NCI-H1436 (cell line): Measurements from ENCODE around the gene B3GALT5.

Experiments
- DNase-seq: peaks from one replicate; lab custom pipeline; 2025; lab: John Stamatoyannopoulos, UW

B3GALT5 gene

DNA sequence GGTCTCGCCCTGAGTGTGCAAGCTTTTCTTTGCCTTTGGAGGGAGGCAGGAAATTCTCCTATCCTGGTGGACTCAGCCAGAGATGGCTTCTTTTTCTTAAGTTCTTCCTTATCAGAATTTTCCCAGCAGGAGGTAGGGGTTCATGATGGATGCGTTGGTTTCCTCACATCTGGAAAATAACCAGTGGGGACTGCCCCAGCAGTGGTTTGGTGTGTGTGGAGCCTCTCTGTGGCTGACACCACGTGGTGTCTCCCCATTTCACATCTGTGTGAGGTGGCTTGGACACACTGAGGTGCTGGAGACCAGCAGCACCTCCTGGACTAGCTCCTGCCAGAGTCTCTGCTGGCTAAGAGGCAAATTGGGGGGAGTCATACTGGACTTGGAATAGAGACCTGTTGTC is 32.6 kb downstream of the B3GALT5 start:
- DNase-seq: no peak

GRCh38 chr21:39647476-39647875 is 34.7 kb downstream of the B3GALT5 start:
- no peak for DNase-seq

DNA sequence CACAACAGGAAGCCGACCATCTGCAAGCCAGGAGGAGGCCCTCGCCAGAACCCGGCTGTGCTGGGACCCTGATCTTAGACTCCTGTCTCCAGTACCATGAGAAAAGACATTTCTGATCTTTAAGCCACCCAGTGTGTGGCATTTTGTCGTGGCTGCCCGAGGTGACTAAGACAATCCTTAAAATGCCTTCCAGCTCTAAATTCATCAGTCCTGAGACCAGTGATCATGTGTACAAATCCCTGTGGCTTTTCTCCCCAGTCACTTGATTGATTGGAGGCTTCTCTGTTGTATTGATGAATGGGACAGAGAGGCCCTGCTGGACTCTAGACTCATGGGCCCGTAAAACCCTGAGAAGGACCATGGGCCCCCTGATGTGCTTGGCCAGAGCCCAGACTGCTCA is 36.1 kb downstream of the B3GALT5 start:
- DNase-seq: no peak

DNA sequence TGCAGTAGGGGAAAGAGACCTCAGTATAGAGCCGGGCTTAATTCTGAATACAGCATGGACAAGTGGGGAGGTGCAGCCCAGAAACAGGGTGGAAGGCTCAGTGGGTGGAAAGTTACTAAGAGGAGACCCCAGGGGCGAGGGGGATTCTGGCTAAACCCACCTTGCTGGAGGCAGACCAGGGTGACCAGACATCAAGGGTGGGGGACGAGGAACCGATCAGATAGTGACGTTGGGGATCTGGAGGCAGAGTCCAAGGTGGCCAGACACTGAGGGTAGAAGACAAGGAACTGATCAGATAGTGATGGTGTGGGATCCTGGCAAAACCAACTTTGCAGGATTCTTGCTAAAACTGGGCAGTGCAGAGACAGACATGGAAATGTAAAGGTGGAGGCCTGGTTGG is 36.8 kb downstream of the B3GALT5 start:
- DNase-seq: no peak

- DNase-seq: no peak
Measured at GRCh38 chr21:39650306-39650705, 37.6 kb downstream of the B3GALT5 start.

GRCh38 chr21:39650801-39651200 is 38.1 kb downstream of the B3GALT5 start:
- DNase-seq: no peak

- no peak for DNase-seq
Measured at GRCh38 chr21:39651206-39651605, 38.5 kb downstream of the B3GALT5 start.

- DNase-seq: no peak
Measured at GRCh38 chr21:39654951-39655350, 42.2 kb downstream of the B3GALT5 start.

GRCh38 chr21:39655589-39655988 is 42.8 kb downstream of the B3GALT5 start:
- DNase-seq: no peak

DNA sequence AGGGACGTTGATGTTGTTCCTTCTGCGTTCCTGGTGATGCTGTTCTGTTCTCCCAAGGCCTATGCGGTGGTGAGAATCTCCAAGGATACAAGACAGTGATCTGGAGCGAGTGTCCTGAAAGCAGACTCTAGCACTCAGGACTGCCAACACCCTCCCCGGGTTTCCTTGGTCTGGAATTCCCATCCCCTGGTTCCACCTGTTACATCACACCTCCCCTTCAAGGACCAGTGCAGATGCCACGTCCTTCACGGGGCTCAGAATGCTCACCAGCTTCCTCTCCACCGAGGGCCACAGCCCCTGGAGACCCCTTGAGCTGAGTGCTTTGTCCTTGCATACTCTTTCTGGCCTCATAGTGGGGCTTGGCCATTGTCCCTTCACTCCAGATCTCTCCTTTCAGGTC is 43.5 kb downstream of the B3GALT5 start:
- no peak for DNase-seq

DNA sequence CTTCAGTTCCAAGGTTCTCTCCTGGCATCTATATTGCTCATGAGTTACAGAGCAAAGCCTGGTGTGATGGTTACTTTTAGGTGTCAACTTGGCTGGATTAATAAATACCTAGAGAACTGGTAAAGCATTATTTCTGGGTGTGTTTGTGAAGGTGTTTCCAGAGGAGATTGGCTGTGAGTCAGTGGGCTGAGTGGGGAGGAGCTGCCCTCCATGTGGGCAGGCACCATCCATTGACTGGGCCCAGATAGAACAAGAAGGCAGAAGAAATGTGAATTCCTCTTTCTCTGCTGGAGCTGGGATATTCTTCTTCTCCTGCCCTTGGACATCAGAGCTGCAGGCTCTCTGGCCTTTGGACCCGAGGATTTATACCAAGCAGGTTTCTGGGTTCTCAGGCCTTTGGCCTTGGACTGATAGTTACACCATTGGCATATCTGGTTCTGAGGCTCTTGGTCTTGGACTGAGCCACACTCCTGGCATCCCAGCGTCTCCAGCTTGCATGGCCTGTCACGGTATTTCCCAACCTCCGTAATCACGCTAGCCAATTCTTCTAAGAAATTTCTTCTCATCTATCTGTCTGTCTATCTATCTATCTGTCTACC is 44.5 kb downstream of the B3GALT5 start:
- no peak for DNase-seq

DNA sequence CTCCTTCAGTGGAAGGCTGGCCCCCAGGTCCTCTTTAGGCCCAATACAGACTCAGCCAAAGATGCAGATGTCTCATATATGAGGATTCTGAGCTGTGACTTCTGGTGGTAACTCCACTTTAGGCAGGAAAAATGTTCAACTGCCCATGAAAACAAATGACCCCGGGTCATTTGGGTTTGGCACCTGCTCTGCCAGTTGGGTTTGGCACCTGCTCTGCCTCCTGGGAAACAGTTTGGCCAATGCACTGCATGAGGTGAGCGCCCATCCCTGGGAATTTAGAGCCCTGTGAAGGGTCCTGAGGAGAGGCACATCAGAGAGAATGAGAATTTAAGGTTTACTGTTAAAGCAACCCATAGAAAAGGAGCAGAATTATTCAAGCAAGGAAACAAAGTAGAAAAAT is 45.3 kb downstream of the B3GALT5 start:
- no peak for DNase-seq

DNA sequence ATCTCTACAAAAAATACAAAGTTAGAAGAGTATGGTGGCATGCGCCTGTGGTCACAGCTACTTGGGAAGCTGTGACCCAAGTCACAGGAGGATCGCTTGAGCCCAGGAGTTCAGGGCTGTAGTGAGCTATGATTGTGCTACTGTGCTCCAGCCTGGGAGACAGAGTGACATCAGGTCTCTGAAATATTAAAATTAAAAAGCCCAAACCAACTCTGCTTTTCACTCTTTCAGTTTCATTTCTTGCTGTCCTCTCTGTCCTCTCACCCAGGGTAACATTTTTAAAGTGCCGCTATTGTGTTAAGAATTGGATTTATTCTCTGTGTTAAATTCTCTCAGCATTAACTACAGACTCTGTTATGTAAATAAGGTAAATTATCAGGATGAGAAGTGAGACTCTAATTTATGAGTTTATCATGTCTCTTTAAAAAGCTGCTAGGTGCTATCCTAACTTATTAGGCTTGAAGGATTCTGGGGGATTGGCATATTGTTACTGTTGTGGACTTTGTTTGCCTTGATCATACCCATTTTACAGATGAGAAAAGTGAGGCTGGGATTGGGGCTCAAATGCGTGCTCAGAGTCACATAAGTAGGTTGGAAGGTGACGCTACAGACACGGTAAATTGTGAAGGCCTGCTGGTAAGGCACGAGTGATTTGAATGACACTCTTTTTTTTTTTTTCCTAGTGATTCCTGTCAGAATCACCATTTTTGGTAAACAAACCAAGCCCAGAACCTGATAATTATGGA is 46.5 kb downstream of the B3GALT5 start:
- DNase-seq: no peak

DNA sequence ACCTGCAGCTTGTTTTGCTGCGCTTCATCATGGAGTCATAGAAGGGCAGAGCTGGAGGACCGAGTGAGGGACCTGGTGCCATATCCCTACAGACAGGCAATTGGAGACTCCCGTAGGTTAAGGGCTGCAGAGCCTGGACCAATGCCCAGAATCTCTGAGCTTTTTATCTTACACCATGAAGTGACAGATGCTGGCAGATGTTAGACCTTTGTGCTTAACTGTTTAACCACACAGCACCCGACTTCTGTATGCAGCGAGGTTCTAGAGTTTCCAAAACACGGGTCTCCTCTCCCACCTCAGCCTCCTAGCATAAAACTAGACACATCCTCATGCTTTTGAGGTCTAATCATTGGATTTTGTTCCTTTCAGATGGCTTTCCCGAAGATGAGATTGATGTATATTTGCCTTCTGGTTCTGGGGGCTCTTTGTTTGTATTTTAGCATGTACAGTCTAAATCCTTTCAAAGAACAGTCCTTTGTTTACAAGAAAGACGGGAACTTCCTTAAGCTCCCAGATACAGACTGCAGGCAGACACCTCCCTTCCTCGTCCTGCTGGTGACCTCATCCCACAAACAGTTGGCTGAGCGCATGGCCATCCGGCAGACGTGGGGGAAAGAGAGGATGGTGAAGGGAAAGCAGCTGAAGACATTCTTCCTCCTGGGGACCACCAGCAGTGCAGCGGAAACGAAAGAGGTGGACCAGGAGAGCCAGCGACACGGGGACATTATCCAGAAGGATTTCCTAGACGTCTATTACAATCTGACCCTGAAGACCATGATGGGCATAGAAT is 47.6 kb downstream of the B3GALT5 start:
- DNase-seq: no peak

GRCh38 chr21:39661121-39661520 is 48.4 kb downstream of the B3GALT5 start:
- DNase-seq: no peak

- no peak for DNase-seq
Measured at GRCh38 chr21:39661740-39662139, 49.0 kb downstream of the B3GALT5 start.

DNA sequence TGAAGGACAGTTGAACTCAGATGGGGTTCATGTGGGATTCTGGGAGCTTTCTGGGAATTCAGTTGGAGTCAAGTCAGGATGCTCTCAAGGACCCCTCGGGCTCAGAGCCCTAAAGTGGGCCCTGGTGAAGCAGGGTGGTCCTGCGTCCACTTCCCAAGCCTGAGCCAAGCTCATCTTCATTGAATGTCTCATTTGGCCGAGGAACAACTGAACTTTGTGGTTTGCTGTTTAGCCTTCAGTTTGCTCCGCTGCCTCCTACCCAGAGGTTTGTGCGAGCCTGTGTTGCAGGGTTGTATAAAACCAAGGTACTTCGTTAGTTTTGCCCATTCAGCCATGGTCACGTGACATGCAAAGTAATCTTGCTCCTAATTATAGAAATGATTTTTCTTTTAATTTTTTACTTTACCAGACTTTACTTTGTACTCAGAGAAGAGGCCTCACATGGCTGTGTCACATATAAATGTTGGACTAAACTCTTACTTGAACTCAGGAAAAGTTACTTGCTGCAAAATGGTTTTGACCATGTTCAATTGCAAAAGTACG is 49.7 kb downstream of the B3GALT5 start:
- DNase-seq: no peak

DNA sequence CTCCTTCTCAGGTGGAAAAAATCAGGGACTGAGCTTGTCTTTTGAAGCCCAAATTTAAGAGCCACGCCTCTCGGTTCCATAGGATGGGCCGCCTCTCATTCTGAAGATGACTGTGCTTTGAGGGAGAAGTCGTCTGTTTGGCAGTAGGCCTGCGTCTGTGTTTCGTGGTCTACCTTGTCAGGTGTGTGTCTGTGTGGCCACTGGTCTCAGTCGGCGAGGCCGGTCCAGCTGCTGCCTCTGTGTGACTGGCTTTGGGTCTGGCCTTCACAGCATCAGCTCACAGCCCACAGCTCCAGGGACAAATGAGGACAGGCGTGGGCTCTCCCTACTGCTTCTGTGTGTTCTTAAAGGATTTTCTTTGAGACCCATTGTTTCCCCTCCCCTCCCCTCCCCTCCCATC is 50.3 kb downstream of the B3GALT5 start:
- no peak for DNase-seq

GRCh38 chr21:39663742-39664492 is 51.2 kb downstream of the B3GALT5 start:
- no peak for DNase-seq

DNA sequence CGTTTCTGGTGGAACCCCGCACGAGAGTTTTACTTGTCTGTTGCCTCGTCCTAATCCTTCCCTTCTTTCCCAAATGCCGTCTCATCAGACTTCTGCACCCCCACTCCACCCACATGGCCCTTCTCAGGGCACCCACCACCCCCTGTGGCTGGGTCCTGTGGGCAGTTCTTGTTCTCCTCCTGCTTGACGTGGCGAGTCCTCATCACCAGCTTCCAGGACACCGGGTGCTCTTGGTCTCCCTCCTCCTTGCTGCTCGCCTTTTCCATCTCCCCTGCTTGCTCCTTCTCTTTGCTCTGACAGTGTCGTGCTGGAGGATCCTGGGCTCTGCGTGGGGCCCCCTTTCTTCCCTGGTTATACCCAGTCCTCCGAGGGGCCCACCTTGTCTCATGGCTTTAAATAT is 51.8 kb downstream of the B3GALT5 start:
- no peak for DNase-seq

DNA sequence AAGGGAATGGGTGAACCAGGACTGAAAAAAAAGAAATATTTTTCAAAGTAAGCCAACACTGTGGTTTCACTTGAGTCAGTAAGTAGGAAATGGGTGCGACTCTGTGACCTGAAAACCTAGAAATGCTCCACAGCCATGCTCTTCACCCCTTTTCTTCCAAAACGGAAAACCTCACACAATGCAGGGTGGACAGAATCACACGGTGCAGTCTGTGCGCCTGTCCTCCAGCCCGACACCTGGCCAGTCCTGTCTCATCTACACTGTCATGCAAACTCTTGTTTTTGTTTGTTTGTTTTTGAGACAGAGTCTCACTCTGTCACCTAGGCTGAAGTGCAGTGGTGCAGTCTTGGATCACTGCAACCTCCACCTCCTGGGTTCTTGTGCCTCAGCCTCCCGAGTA is 53.3 kb downstream of the B3GALT5 start:
- DNase-seq: no peak

DNA sequence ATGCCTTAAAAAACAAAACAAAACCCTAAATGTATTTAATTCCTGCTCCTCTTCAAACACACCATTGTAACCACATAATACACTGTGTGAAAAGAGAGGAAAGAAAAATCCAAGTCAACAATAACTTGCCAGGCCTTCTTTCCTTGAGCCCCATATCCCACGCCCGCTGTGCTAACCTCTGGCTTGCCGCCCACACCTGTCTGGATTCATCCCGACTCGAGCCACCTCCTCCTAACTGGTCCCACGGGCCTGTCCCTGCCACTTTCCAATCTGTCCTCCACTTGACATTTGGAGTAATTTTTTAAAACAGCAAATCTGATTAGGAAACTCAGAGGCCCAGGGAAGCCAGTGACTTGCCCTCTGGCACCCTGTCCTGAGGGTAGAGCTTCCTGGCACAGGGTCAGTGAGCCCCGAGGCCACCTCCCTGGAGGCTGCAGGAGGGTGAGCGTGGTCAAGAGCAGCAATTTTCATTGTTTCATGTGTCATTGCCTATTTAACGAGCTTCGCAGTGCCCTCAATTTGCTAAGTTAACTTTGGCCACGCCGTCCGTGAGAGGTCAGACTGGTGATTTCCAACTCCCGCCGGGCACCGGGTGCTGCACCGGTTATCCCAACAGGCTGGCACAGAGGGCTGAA is 54.1 kb downstream of the B3GALT5 start:
- DNase-seq: no peak
